ENCODE results near the gene FABP1.

Gene FABP1

GRCh38 chr2:88139804-88140203, 11.9 kb upstream of the FABP1 start:
- Histone ChIP-seq H3K27me3 (ENCODE audit: control insufficient read depth in 5 of 5, insufficient read depth in 4 of 5, low read length in 5 of 5) (peaks cover 0 to 6% (median 0%) of the 10 kb centered on the region in 5 donors), H3K9me3 (ENCODE audit: control insufficient read depth in 5 of 5, low read length in 5 of 5) (peaks cover 0 to 10% (median 6%) of the 10 kb centered on the region in 5 donors), H3K36me3 (ENCODE audit: control insufficient read depth in 5 of 5, insufficient read depth in 5 of 5, low read length in 5 of 5) (no peaks in the 10 kb centered on the region), H3K27ac (ENCODE audit: low read depth, low read length) (no peak overlapping the region), H3K9ac (ENCODE audit: low read length in 5 of 5) (no peak overlapping the region), H3K4me1 (ENCODE audit: control insufficient read depth in 5 of 5, insufficient read depth in 5 of 5, low read length in 5 of 5) (no peaks in the 10 kb centered on the region), H3K4me3 (ENCODE audit: low read depth in 1 of 5, low read length in 5 of 5) (no peak overlapping the region)

- H3K9me3 ChIP-seq (ENCODE audit: control insufficient read depth in 5 of 5, low read length in 5 of 5), result peaks cover 0 to 10% (median 6%) of the 10 kb centered on the region in 5 donors
- no peak overlapping the region for H3K27ac ChIP-seq (ENCODE audit: low read depth, low read length)
- H3K27me3 ChIP-seq (ENCODE audit: control insufficient read depth in 5 of 5, insufficient read depth in 4 of 5, low read length in 5 of 5), result peaks cover 0 to 6% (median 0%) of the 10 kb centered on the region in 5 donors
- no peak overlapping the region for H3K4me3 ChIP-seq (ENCODE audit: low read depth in 1 of 5, low read length in 5 of 5)
- no peaks in the 10 kb centered on the region for H3K4me1 ChIP-seq (ENCODE audit: control insufficient read depth in 5 of 5, insufficient read depth in 5 of 5, low read length in 5 of 5)
- H3K9ac ChIP-seq (ENCODE audit: low read length in 5 of 5), result no peak overlapping the region
- no peaks in the 10 kb centered on the region for H3K36me3 ChIP-seq (ENCODE audit: control insufficient read depth in 5 of 5, insufficient read depth in 5 of 5, low read length in 5 of 5)
Observed at GRCh38 chr2:88139203-88139702, 11.4 kb upstream of the FABP1 start.

- Histone ChIP-seq H3K27me3 (ENCODE audit: control insufficient read depth in 5 of 5, insufficient read depth in 4 of 5, low read length in 5 of 5) (peaks cover 0 to 6% (median 0%) of the 10 kb centered on the region in 5 donors), H3K4me1 (ENCODE audit: control insufficient read depth in 5 of 5, insufficient read depth in 5 of 5, low read length in 5 of 5) (no peaks in the 10 kb centered on the region), H3K4me3 (ENCODE audit: low read depth in 1 of 5, low read length in 5 of 5) (no peak overlapping the region), H3K27ac (ENCODE audit: low read depth, low read length) (no peak overlapping the region), H3K36me3 (ENCODE audit: control insufficient read depth in 5 of 5, insufficient read depth in 5 of 5, low read length in 5 of 5) (no peaks in the 10 kb centered on the region), H3K9ac (ENCODE audit: low read length in 5 of 5) (no peak overlapping the region), H3K9me3 (ENCODE audit: control insufficient read depth in 5 of 5, low read length in 5 of 5) (peaks cover 0 to 6% (median 3%) of the 10 kb centered on the region in 5 donors)
Observed at GRCh38 chr2:88137833-88138232, 10.0 kb upstream of the FABP1 start.

- no peak overlapping the region for H3K4me3 ChIP-seq (ENCODE audit: low read depth in 1 of 5, low read length in 5 of 5)
- H3K9me3 ChIP-seq (ENCODE audit: control insufficient read depth in 5 of 5, low read length in 5 of 5), result peaks cover 0 to 2% (median 0%) of the 10 kb centered on the region in 5 donors
- no peak overlapping the region for H3K9ac ChIP-seq (ENCODE audit: low read length in 5 of 5)
- H3K4me1 ChIP-seq (ENCODE audit: control insufficient read depth in 5 of 5, insufficient read depth in 5 of 5, low read length in 5 of 5), result no peaks in the 10 kb centered on the region
- no peaks in the 10 kb centered on the region for H3K36me3 ChIP-seq (ENCODE audit: control insufficient read depth in 5 of 5, insufficient read depth in 5 of 5, low read length in 5 of 5)
- no peak overlapping the region for H3K27ac ChIP-seq (ENCODE audit: low read depth, low read length)
- peaks cover 0 to 6% (median 0%) of the 10 kb centered on the region in 5 donors for H3K27me3 ChIP-seq (ENCODE audit: control insufficient read depth in 5 of 5, insufficient read depth in 4 of 5, low read length in 5 of 5)
Observed at GRCh38 chr2:88136817-88137216, 9.0 kb upstream of the FABP1 start.

GRCh38 chr2:88133875-88134274, 6.0 kb upstream of the FABP1 start:
- Histone ChIP-seq H3K9ac (ENCODE audit: low read length in 5 of 5) (no peak overlapping the region), H3K9me3 (ENCODE audit: control insufficient read depth in 5 of 5, low read length in 5 of 5) (no peaks in the 10 kb centered on the region), H3K4me3 (ENCODE audit: low read depth in 1 of 5, low read length in 5 of 5) (no peak overlapping the region), H3K27ac (ENCODE audit: low read depth, low read length) (no peak overlapping the region), H3K27me3 (ENCODE audit: control insufficient read depth in 5 of 5, insufficient read depth in 4 of 5, low read length in 5 of 5) (peaks cover 0 to 6% (median 2%) of the 10 kb centered on the region in 5 donors), H3K4me1 (ENCODE audit: control insufficient read depth in 5 of 5, insufficient read depth in 5 of 5, low read length in 5 of 5) (no peaks in the 10 kb centered on the region), H3K36me3 (ENCODE audit: control insufficient read depth in 5 of 5, insufficient read depth in 5 of 5, low read length in 5 of 5) (no peaks in the 10 kb centered on the region)

- peaks cover 2 to 6% (median 3%) of the 10 kb centered on the region in 5 donors for H3K27me3 ChIP-seq (ENCODE audit: control insufficient read depth in 5 of 5, insufficient read depth in 4 of 5, low read length in 5 of 5)
- no peaks in the 10 kb centered on the region for H3K9me3 ChIP-seq (ENCODE audit: control insufficient read depth in 5 of 5, low read length in 5 of 5)
- H3K27ac ChIP-seq (ENCODE audit: low read depth, low read length), result no peak overlapping the region
Observed at GRCh38 chr2:88131999-88132368, 4.1 kb upstream of the FABP1 start.

GRCh38 chr2:88131201-88131998, 3.5 kb upstream of the FABP1 start:
- Histone ChIP-seq H3K4me3 (ENCODE audit: low read depth in 1 of 5, low read length in 5 of 5) (no peak overlapping the region), H3K9me3 (ENCODE audit: control insufficient read depth in 5 of 5, low read length in 5 of 5) (no peaks in the 10 kb centered on the region), H3K9ac (ENCODE audit: low read length in 5 of 5) (no peak overlapping the region), H3K4me1 (ENCODE audit: control insufficient read depth in 5 of 5, insufficient read depth in 5 of 5, low read length in 5 of 5) (no peaks in the 10 kb centered on the region), H3K27me3 (ENCODE audit: control insufficient read depth in 5 of 5, insufficient read depth in 4 of 5, low read length in 5 of 5) (peaks cover 3 to 5% (median 4%) of the 10 kb centered on the region in 5 donors), H3K36me3 (ENCODE audit: control insufficient read depth in 5 of 5, insufficient read depth in 5 of 5, low read length in 5 of 5) (no peaks in the 10 kb centered on the region), H3K27ac (ENCODE audit: low read depth, low read length) (no peak overlapping the region)

More at GRCh38 chr2:88131999-88132368, 4.1 kb upstream of the FABP1 start:
- Histone ChIP-seq H3K36me3 (ENCODE audit: control insufficient read depth in 5 of 5, insufficient read depth in 5 of 5, low read length in 5 of 5) (no peaks in the 10 kb centered on the region), H3K9ac (ENCODE audit: low read length in 5 of 5) (no peak overlapping the region), H3K4me3 (ENCODE audit: low read depth in 1 of 5, low read length in 5 of 5) (no peak overlapping the region), H3K4me1 (ENCODE audit: control insufficient read depth in 5 of 5, insufficient read depth in 5 of 5, low read length in 5 of 5) (no peaks in the 10 kb centered on the region)

GRCh38 chr2:88129313-88129959, 1.6 kb upstream of the FABP1 start:
- H3K27me3 ChIP-seq (ENCODE audit: control insufficient read depth in 5 of 5, insufficient read depth in 4 of 5, low read length in 5 of 5), result peaks cover 4 to 7% (median 5%) of the 10 kb centered on the region in 5 donors
- no peak overlapping the region for H3K27ac ChIP-seq (ENCODE audit: low read depth, low read length)
- no peaks in the 10 kb centered on the region for H3K9me3 ChIP-seq (ENCODE audit: control insufficient read depth in 5 of 5, low read length in 5 of 5)
- H3K4me3 ChIP-seq (ENCODE audit: low read depth in 1 of 5, low read length in 5 of 5), result no peak overlapping the region
- H3K4me1 ChIP-seq (ENCODE audit: control insufficient read depth in 5 of 5, insufficient read depth in 5 of 5, low read length in 5 of 5), result no peaks in the 10 kb centered on the region
- no peak overlapping the region for H3K9ac ChIP-seq (ENCODE audit: low read length in 5 of 5)
- H3K36me3 ChIP-seq (ENCODE audit: control insufficient read depth in 5 of 5, insufficient read depth in 5 of 5, low read length in 5 of 5), result no peaks in the 10 kb centered on the region

- no peak overlapping the region for H3K4me3 ChIP-seq (ENCODE audit: low read depth in 1 of 5, low read length in 5 of 5)
- no peaks in the 10 kb centered on the region for H3K36me3 ChIP-seq (ENCODE audit: control insufficient read depth in 5 of 5, insufficient read depth in 5 of 5, low read length in 5 of 5)
- H3K27ac ChIP-seq (ENCODE audit: low read depth, low read length), result no peak overlapping the region
- H3K27me3 ChIP-seq (ENCODE audit: control insufficient read depth in 5 of 5, insufficient read depth in 4 of 5, low read length in 5 of 5), result peaks cover 4 to 10% (median 5%) of the 10 kb centered on the region in 5 donors
- H3K4me1 ChIP-seq (ENCODE audit: control insufficient read depth in 5 of 5, insufficient read depth in 5 of 5, low read length in 5 of 5), result no peaks in the 10 kb centered on the region
- no peaks in the 10 kb centered on the region for H3K9me3 ChIP-seq (ENCODE audit: control insufficient read depth in 5 of 5, low read length in 5 of 5)
- no peak overlapping the region for H3K9ac ChIP-seq (ENCODE audit: low read length in 5 of 5)
Observed at GRCh38 chr2:88128654-88129312, 921 bp upstream of the FABP1 start.

- H3K4me1 ChIP-seq (ENCODE audit: control insufficient read depth in 5 of 5, insufficient read depth in 5 of 5, low read length in 5 of 5), result no peaks in the 10 kb centered on the region
- no peaks in the 10 kb centered on the region for H3K36me3 ChIP-seq (ENCODE audit: control insufficient read depth in 5 of 5, insufficient read depth in 5 of 5, low read length in 5 of 5)
- H3K9ac ChIP-seq (ENCODE audit: low read length in 5 of 5), result no peak overlapping the region
- no peak overlapping the region for H3K4me3 ChIP-seq (ENCODE audit: low read depth in 1 of 5, low read length in 5 of 5)
- no peak overlapping the region for H3K27ac ChIP-seq (ENCODE audit: low read depth, low read length)
- H3K9me3 ChIP-seq (ENCODE audit: control insufficient read depth in 5 of 5, low read length in 5 of 5), result no peaks in the 10 kb centered on the region
- peaks cover 4 to 14% (median 5%) of the 10 kb centered on the region in 5 donors for H3K27me3 ChIP-seq (ENCODE audit: control insufficient read depth in 5 of 5, insufficient read depth in 4 of 5, low read length in 5 of 5)
Observed at GRCh38 chr2:88127638-88127887, 299 bp downstream of the FABP1 start.

All from subcutaneous abdominal adipose tissue (tissue), 5 donors.